ENCODE data around the gene PLA2G2A. TPM values are rescaled to one million over a fixed set of nuclear protein-coding genes. Genes with fewer than 3 reads are reported as not detected.
A peak's percentile ranks its signal among the peaks of the same experiment; 100 is the strongest.
"Not testable (repeated sequence)": the region's sequence is repeated elsewhere in the genome, so short reads cannot be mapped to it uniquely, and the experiment has no call there.

PLA2G2A gene
- total RNA-seq, 1 donor from 2014 or later = not detected

GRCh38 chr1:20009212-20009611 is 29.8 kb upstream of the PLA2G2A start:
- Histone ChIP-seq H3K27me3 (ENCODE audit: control insufficient read depth, insufficient read depth, low read length) (no peaks in the 10 kb centered on the region), H3K36me3 (ENCODE audit: control insufficient read depth, insufficient read depth, low read length) (no peaks in the 10 kb centered on the region), H3K4me3 (ENCODE audit: low read depth, low read length) (no peak overlapping the region)
- DNase-seq (ENCODE audit: low read depth) (no peak), FAIRE-seq (peak; percentile 23)
- no peak for TF ChIP-seq CTCF (IDR thresholded peaks at IDR 0.05; ENCODE audit: insufficient read depth, low read length, severe bottlenecking)

DNA sequence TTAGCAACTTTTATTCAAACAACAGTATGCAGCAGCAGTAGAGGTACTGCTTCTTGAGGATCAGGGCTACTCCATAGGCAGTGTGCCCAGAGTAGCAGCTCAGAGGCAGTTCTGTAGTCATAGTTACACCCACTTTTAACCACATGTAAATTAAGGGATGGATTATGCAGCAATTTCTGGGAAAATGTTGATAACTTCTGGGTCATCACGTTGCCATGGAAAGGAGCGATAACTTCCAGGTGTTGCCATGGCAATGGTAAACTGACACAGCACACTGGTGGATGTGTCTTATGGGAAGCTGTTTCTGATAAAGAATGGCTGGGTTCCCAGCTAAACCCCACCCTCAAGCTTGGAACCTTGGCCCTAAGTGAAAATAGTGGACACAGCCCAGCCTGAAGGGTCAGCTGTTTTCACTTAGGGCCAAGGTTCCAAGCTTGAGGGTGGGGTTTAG is 29.0 kb upstream of the PLA2G2A start:
- no peak for TF ChIP-seq CTCF (IDR thresholded peaks at IDR 0.05; ENCODE audit: insufficient read depth, low read length, severe bottlenecking)
- Histone ChIP-seq H3K27me3 (ENCODE audit: control insufficient read depth, insufficient read depth, low read length) (no peaks in the 10 kb centered on the region), H3K36me3 (ENCODE audit: control insufficient read depth, insufficient read depth, low read length) (no peaks in the 10 kb centered on the region), H3K4me3 (ENCODE audit: low read depth, low read length) (no peak overlapping the region)
- DNase-seq (ENCODE audit: low read depth) = no peak
- FAIRE-seq = no peak

- not testable (repeated sequence) for H3K4me3 ChIP-seq (ENCODE audit: low read depth, low read length); FAIRE-seq; H3K27me3 ChIP-seq (ENCODE audit: control insufficient read depth, insufficient read depth, low read length); H3K36me3 ChIP-seq (ENCODE audit: control insufficient read depth, insufficient read depth, low read length); DNase-seq (ENCODE audit: low read depth)
These were observed 19.4 kb upstream of the PLA2G2A start for GRCh38 chr1:19998823-19999222.

- H3K36me3 ChIP-seq (ENCODE audit: control insufficient read depth, insufficient read depth, low read length) = no peaks in the 10 kb centered on the region
- H3K4me3 ChIP-seq (ENCODE audit: low read depth, low read length) = no peak overlapping the region
- peaks cover 1% of the 10 kb centered on the region for H3K27me3 ChIP-seq (ENCODE audit: control insufficient read depth, insufficient read depth, low read length)
- TF ChIP-seq CTCF (IDR thresholded peaks at IDR 0.05; ENCODE audit: insufficient read depth, low read length, severe bottlenecking) = no peak
- FAIRE-seq (no peak), DNase-seq (ENCODE audit: low read depth) (no peak)
These were observed 11.3 kb upstream of the PLA2G2A start for GRCh38 chr1:19990689-19991088.

DNA sequence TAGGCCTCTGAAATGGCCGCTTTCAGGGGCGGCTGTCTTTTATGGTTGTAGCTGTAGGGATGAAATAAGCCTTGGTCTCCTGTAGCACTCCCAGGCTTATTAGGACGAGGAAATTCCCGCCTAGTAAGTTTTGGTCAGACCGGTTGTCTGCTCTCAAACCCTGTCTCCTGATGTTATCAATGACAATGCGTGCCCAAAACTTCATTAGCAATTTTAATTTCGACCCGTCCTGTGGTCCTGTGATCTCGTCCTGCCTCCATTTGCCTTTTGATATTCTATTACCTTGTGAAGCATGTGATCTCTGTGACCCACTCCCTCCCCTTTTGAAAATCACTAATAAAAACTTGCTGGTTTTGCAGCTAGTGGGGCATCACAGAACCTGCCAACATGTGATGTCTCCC is 10.8 kb upstream of the PLA2G2A start:
- not testable (repeated sequence) for FAIRE-seq; H3K27me3 ChIP-seq (ENCODE audit: control insufficient read depth, insufficient read depth, low read length); DNase-seq (ENCODE audit: low read depth)

GRCh38 chr1:19988267-19989006 is 9.0 kb upstream of the PLA2G2A start:
- no peak for DNase-seq (ENCODE audit: low read depth)
- TF ChIP-seq CTCF (IDR thresholded peaks at IDR 0.05; ENCODE audit: insufficient read depth, low read length, severe bottlenecking) = no peak
- FAIRE-seq = no peak

More for the DNA sequence above, 10.8 kb upstream of the PLA2G2A start:
- H3K36me3 ChIP-seq (ENCODE audit: control insufficient read depth, insufficient read depth, low read length); H3K4me3 ChIP-seq (ENCODE audit: low read depth, low read length): not testable (repeated sequence)

GRCh38 chr1:19987719-19988118 is 8.3 kb upstream of the PLA2G2A start:
- Histone ChIP-seq H3K4me3 (ENCODE audit: low read depth, low read length) (no peak overlapping the region), H3K36me3 (ENCODE audit: control insufficient read depth, insufficient read depth, low read length) (no peaks in the 10 kb centered on the region), H3K27me3 (ENCODE audit: control insufficient read depth, insufficient read depth, low read length) (peaks cover 1% of the 10 kb centered on the region)
- FAIRE-seq (no peak), DNase-seq (ENCODE audit: low read depth) (no peak)
- no peak for TF ChIP-seq CTCF (IDR thresholded peaks at IDR 0.05; ENCODE audit: insufficient read depth, low read length, severe bottlenecking)

More at GRCh38 chr1:19988267-19989006, 9.0 kb upstream of the PLA2G2A start:
- Histone ChIP-seq H3K36me3 (ENCODE audit: control insufficient read depth, insufficient read depth, low read length) (no peaks in the 10 kb centered on the region), H3K4me3 (ENCODE audit: low read depth, low read length) (no peak overlapping the region), H3K27me3 (ENCODE audit: control insufficient read depth, insufficient read depth, low read length) (peaks cover 1% of the 10 kb centered on the region)

GRCh38 chr1:19984409-19985016 is 5.1 kb upstream of the PLA2G2A start:
- not testable (repeated sequence) for DNase-seq (ENCODE audit: low read depth); H3K4me3 ChIP-seq (ENCODE audit: low read depth, low read length); H3K36me3 ChIP-seq (ENCODE audit: control insufficient read depth, insufficient read depth, low read length); FAIRE-seq; H3K27me3 ChIP-seq (ENCODE audit: control insufficient read depth, insufficient read depth, low read length)

Data from bronchial epithelial cell (primary cell).